Activated T-helper 1 cell treated with anti-CD3 and anti-CD28 coated beads, Interleukin-12 subunit alpha, Interleukin-12 subunit beta, Interleukin-2, Interleukin-4 antibody, amounts not matched to agents 30 ng/mL and 10 ng/mL and 1 ng/mL, durations not matched to agents 14 hours and 24 hours and 36 hours (primary cell): ENCODE data around the gene PSG3. TPM values are rescaled to one million over a fixed set of nuclear protein-coding genes. Genes with fewer than 3 reads are reported as not detected.
"Not testable (repeated sequence)": the region's sequence is repeated elsewhere in the genome, so short reads cannot be mapped to it uniquely, and the experiment has no call there.

ENCODE experiments used
- DNase-seq: peaks from one replicate; pipeline ENCODE4 v3.0.0; 2021; ENCODE audit warnings: low spot score
- H3K27ac Mint-ChIP-seq: one replicate; pipeline ENCODE4 v1.8.0; 2021; ENCODE audit warnings: mild to moderate bottlenecking, mixed read lengths
- H3K27me3 Mint-ChIP-seq: one replicate; pipeline ENCODE4 v1.8.0; 2022; ENCODE audit warnings: mild to moderate bottlenecking, moderate library complexity, mixed read lengths; ENCODE audit not compliant: insufficient read depth
- H3K36me3 Mint-ChIP-seq: one replicate; pipeline ENCODE4 v1.8.0; 2021; ENCODE audit warnings: low read depth, mixed read lengths
- H3K4me1 Mint-ChIP-seq: one replicate; pipeline ENCODE4 v1.8.0; 2021; ENCODE audit warnings: low read depth, mixed read lengths
- H3K4me3 Mint-ChIP-seq: one replicate; pipeline ENCODE4 v1.8.0; 2021; ENCODE audit warnings: mild to moderate bottlenecking, moderate library complexity, mixed read lengths
- H3K9me3 Mint-ChIP-seq: one replicate; pipeline ENCODE4 v1.8.0; 2021; ENCODE audit warnings: mixed read lengths
- intact Hi-C: fragments of 100-400 bp; cut with micrococcal nuclease; formaldehyde crosslinking; loops from one replicate; pipeline ENCODE4 v1.15.1; 2024
- total RNA-seq: library from RNA; stranded (reverse); gene quantifications from 2 replicates; pipeline ENCODE4 v1.2.3, GENCODE V29; 2022

The PSG3 gene
- total RNA-seq, 1 donor from 2014 or later = not detected

GRCh38 chr19:42752246-42752645 is 12.0 kb upstream of the PSG3 start:
- H3K36me3 Mint-ChIP-seq, DNase-seq, H3K4me3 Mint-ChIP-seq, intact Hi-C loops, H3K27me3 Mint-ChIP-seq, H3K27ac Mint-ChIP-seq, H3K9me3 Mint-ChIP-seq, H3K4me1 Mint-ChIP-seq: not testable (repeated sequence)

GRCh38 chr19:42741726-42742607 is 1.7 kb upstream of the PSG3 start:
- H3K4me1 Mint-ChIP-seq, H3K9me3 Mint-ChIP-seq, H3K27me3 Mint-ChIP-seq, H3K36me3 Mint-ChIP-seq, DNase-seq, intact Hi-C loops, H3K4me3 Mint-ChIP-seq, H3K27ac Mint-ChIP-seq: not testable (repeated sequence)

- DNase-seq, intact Hi-C loops, H3K4me1 Mint-ChIP-seq, H3K4me3 Mint-ChIP-seq, H3K36me3 Mint-ChIP-seq, H3K27me3 Mint-ChIP-seq, H3K27ac Mint-ChIP-seq, H3K9me3 Mint-ChIP-seq: not testable (repeated sequence)
These were observed 2.7 kb downstream of the PSG3 start for GRCh38 chr19:42737581-42738011.

- H3K4me1 Mint-ChIP-seq, H3K27ac Mint-ChIP-seq, DNase-seq, intact Hi-C loops, H3K4me3 Mint-ChIP-seq, H3K9me3 Mint-ChIP-seq, H3K36me3 Mint-ChIP-seq, H3K27me3 Mint-ChIP-seq: not testable (repeated sequence)
These were observed 11.9 kb downstream of the PSG3 start for GRCh38 chr19:42728341-42728740.

- H3K4me1 Mint-ChIP-seq, H3K36me3 Mint-ChIP-seq, H3K27ac Mint-ChIP-seq, H3K27me3 Mint-ChIP-seq, intact Hi-C loops, H3K4me3 Mint-ChIP-seq, DNase-seq: not testable (repeated sequence)
- H3K9me3 Mint-ChIP-seq = peaks cover 18% of the 10 kb centered on the region
These were observed 26.3 kb downstream of the PSG3 start for GRCh38 chr19:42714000-42714399.

- H3K4me1 Mint-ChIP-seq, H3K27me3 Mint-ChIP-seq, DNase-seq, H3K27ac Mint-ChIP-seq, H3K36me3 Mint-ChIP-seq, intact Hi-C loops, H3K4me3 Mint-ChIP-seq: not testable (repeated sequence)
- H3K9me3 Mint-ChIP-seq = peaks cover 18% of the 10 kb centered on the region
These were observed 27.5 kb downstream of the PSG3 start for GRCh38 chr19:42712753-42713152.

- intact Hi-C loops, H3K4me1 Mint-ChIP-seq, H3K4me3 Mint-ChIP-seq, H3K27ac Mint-ChIP-seq, H3K36me3 Mint-ChIP-seq, DNase-seq: not testable (repeated sequence)
- H3K27me3 Mint-ChIP-seq = peaks cover 10% of the 10 kb centered on the region
- H3K9me3 Mint-ChIP-seq = peaks cover 10% of the 10 kb centered on the region
These were observed 29.3 kb downstream of the PSG3 start for GRCh38 chr19:42710986-42711385.

- H3K4me1 Mint-ChIP-seq = no peaks in the 10 kb centered on the region
- no peaks in the 10 kb centered on the region for H3K9me3 Mint-ChIP-seq
- H3K4me3 Mint-ChIP-seq = no peak overlapping the region
- DNase-seq = no peak
- intact Hi-C loops = no loop called here
- H3K36me3 Mint-ChIP-seq = no peaks in the 10 kb centered on the region
- no peak overlapping the region for H3K27ac Mint-ChIP-seq
- peaks cover 9% of the 10 kb centered on the region for H3K27me3 Mint-ChIP-seq
These were observed 42.4 kb downstream of the PSG3 start for GRCh38 chr19:42697884-42698283.

- Mint-ChIP-seq H3K27ac (no peak overlapping the region), H3K4me3 (no peak overlapping the region), H3K9me3 (no peaks in the 10 kb centered on the region), H3K27me3 (peaks cover 12% of the 10 kb centered on the region), H3K4me1 (no peaks in the 10 kb centered on the region), H3K36me3 (no peaks in the 10 kb centered on the region)
- DNase-seq = no peak
- intact Hi-C loops = no loop called here
These were observed 44.3 kb downstream of the PSG3 start for GRCh38 chr19:42695811-42696503.

- Mint-ChIP-seq H3K4me3 (no peak overlapping the region), H3K27ac (no peak overlapping the region), H3K36me3 (no peaks in the 10 kb centered on the region), H3K27me3 (peaks cover 12% of the 10 kb centered on the region), H3K9me3 (no peaks in the 10 kb centered on the region), H3K4me1 (no peaks in the 10 kb centered on the region)
- intact Hi-C loops = no loop called here
- DNase-seq = no peak
These were observed 46.4 kb downstream of the PSG3 start for GRCh38 chr19:42693760-42694350.

- Mint-ChIP-seq H3K27ac (no peak overlapping the region), H3K36me3 (no peaks in the 10 kb centered on the region), H3K27me3 (peaks cover 3% of the 10 kb centered on the region), H3K4me1 (no peaks in the 10 kb centered on the region), H3K4me3 (no peak overlapping the region), H3K9me3 (peaks cover 41% of the 10 kb centered on the region)
- no peak for DNase-seq
- intact Hi-C loops = loop anchor here (10.0 kb wide), 1 partner anchor 81 kb away; the partner anchor contains the start of gene PSG8
These were observed 56.3 kb downstream of the PSG3 start for GRCh38 chr19:42683917-42684513.

- DNase-seq, H3K36me3 Mint-ChIP-seq, H3K27me3 Mint-ChIP-seq, H3K27ac Mint-ChIP-seq, intact Hi-C loops, H3K4me1 Mint-ChIP-seq, H3K4me3 Mint-ChIP-seq: not testable (repeated sequence)
- H3K9me3 Mint-ChIP-seq = peaks cover 15% of the 10 kb centered on the region
These were observed 64.0 kb downstream of the PSG3 start for GRCh38 chr19:42676326-42676725.

- DNase-seq, H3K27ac Mint-ChIP-seq, intact Hi-C loops, H3K36me3 Mint-ChIP-seq, H3K27me3 Mint-ChIP-seq, H3K4me3 Mint-ChIP-seq, H3K4me1 Mint-ChIP-seq: not testable (repeated sequence)
- peaks cover 15% of the 10 kb centered on the region for H3K9me3 Mint-ChIP-seq
These were observed 65.7 kb downstream of the PSG3 start for GRCh38 chr19:42674549-42674948.
